ENCODE measurements around the gene ZNF366.

Gene ZNF366

DNA sequence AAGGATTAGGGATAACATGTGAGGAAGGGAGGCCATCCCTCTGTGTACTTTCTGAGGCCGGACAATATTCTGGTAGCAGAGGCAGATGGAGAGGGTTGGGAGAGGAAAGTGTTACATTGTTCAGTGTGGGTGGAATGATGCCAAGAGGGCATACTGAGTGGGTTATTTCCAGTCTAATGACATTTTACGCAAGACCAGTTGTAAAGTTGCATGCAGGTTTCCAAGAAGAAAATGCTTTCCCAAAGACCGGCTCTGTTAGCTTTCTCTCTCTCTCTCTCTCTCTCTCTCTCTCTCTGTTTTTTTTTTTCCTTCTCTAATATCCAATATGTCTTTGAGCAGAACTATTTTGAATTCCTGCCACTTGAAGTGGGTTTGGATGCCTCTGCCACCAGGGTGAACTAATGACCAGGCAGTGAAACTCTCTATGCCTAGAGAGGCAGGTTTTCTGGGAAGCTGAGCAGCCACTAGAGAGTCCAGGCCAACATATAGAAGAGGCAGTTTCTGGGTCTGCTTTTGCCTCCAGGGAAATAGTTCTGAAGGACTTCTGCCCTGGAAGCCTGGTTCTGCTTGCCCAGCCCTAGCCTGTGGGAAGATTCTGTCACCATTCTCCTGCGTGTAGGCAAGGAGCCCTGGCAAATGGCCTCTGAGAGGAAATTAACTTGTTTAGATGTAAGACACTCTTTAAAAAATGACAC is 24.4 kb upstream of the ZNF366 start:
- H3K27ac Mint-ChIP-seq: no peak overlapping the region
- H3K36me3 Mint-ChIP-seq (ENCODE audit: low read depth): no peaks in the 10 kb centered on the region
- peaks cover 4% of the 10 kb centered on the region for H3K27me3 Mint-ChIP-seq (ENCODE audit: low read depth)
- no peaks in the 10 kb centered on the region for H3K4me1 Mint-ChIP-seq (ENCODE audit: low read depth)
- no peak overlapping the region for H3K4me3 Mint-ChIP-seq
- no peaks in the 10 kb centered on the region for H3K9me3 Mint-ChIP-seq

DNA sequence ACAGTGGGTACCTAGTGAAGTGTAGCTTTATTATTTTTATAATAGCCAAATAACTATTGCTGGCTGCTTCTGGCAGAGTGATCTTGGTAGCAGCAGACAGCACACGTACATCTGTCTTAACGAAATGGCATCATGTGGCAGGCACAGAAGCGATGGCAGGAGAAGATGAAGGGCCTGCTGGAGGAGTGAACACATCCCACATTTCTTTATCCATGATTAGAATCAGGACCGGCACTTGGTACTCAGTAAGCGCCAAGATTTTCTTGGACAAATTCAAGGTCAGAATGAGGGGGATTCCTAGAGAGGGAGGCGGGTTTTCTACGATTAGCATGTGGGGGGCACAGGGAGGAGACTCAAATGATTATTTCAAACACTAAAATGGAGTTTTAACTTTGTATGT is 23.0 kb upstream of the ZNF366 start:
- Mint-ChIP-seq H3K27ac (no peak overlapping the region), H3K27me3 (ENCODE audit: low read depth) (no peaks in the 10 kb centered on the region), H3K36me3 (ENCODE audit: low read depth) (no peaks in the 10 kb centered on the region), H3K4me3 (no peak overlapping the region), H3K4me1 (ENCODE audit: low read depth) (no peaks in the 10 kb centered on the region), H3K9me3 (no peaks in the 10 kb centered on the region)

DNA sequence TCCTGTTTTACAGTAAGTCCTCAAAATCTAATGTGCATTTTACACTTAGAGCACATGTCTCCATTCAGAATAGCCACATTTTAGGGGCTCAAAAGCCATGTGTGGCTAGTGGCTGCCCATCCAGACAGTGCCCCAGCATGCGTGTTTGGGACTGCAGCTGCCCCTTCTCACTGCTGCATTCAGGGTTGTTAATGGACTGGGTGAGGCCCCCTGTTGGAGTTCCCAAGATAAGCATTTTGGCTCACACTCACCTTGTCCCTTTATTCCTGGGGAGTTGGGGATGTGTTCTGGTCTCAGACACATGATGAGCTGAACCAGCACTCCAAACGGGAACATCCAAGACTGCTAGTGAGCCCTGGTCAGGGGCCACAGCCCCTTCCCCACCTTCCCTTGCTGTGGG is 22.2 kb upstream of the ZNF366 start:
- no peaks in the 10 kb centered on the region for H3K27me3 Mint-ChIP-seq (ENCODE audit: low read depth)
- no peaks in the 10 kb centered on the region for H3K9me3 Mint-ChIP-seq
- no peak overlapping the region for H3K4me3 Mint-ChIP-seq
- no peak overlapping the region for H3K27ac Mint-ChIP-seq
- no peaks in the 10 kb centered on the region for H3K4me1 Mint-ChIP-seq (ENCODE audit: low read depth)
- no peaks in the 10 kb centered on the region for H3K36me3 Mint-ChIP-seq (ENCODE audit: low read depth)

DNA sequence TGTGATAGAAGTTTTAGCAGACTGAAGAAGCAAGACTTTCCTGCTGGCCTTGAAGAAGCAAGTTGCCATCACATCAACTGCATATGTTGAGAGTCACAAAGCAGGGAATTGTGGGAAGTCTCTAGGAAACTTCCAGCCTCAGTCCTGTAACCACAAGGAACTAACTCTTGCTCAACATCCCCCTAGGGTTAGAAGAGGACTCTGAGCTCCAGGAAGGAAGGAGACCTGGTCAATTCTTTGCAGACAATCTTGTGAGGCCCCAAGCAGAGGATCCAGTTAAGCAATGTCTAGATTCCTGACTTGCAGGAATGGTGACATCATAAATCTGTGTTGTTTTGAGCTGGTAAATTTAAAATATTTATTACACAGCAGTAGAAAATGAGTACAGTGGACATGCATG is 18.6 kb upstream of the ZNF366 start:
- H3K27me3 Mint-ChIP-seq (ENCODE audit: low read depth): no peaks in the 10 kb centered on the region
- no peaks in the 10 kb centered on the region for H3K9me3 Mint-ChIP-seq
- H3K27ac Mint-ChIP-seq: no peak overlapping the region
- no peaks in the 10 kb centered on the region for H3K36me3 Mint-ChIP-seq (ENCODE audit: low read depth)
- H3K4me1 Mint-ChIP-seq (ENCODE audit: low read depth): no peaks in the 10 kb centered on the region
- H3K4me3 Mint-ChIP-seq: no peak overlapping the region

DNA sequence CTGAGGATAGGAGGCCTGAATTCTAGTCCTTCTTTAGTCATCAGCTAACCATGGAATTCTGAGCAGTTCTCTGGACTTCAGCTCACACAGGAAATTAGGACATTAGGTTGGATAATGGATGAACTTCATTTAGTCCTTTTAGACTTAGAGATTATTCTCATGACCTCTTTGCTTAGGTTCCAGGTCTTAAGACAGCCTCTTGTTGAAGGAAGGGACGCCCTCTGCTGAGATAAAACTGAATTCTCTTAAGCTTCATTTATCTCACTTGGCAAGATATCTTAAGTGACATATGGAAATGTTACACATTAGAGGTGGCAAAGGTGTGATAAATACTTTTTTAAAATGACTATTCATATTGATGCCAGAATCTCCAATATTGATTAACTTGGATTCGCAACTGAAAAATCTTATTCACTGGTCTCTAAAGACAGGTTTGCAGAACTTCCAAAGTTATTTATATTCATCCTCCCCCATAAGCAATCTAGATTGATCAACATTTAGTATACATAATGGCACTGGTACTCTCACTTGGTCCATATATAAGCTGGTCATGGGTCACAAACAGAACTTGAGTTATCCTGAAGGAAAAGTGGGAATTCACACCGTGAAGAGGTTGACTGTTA is 16.9 kb upstream of the ZNF366 start:
- no peaks in the 10 kb centered on the region for H3K27me3 Mint-ChIP-seq (ENCODE audit: low read depth)
- no peaks in the 10 kb centered on the region for H3K36me3 Mint-ChIP-seq (ENCODE audit: low read depth)
- no peaks in the 10 kb centered on the region for H3K9me3 Mint-ChIP-seq
- H3K27ac Mint-ChIP-seq: no peak overlapping the region
- no peaks in the 10 kb centered on the region for H3K4me1 Mint-ChIP-seq (ENCODE audit: low read depth)
- H3K4me3 Mint-ChIP-seq: no peak overlapping the region

DNA sequence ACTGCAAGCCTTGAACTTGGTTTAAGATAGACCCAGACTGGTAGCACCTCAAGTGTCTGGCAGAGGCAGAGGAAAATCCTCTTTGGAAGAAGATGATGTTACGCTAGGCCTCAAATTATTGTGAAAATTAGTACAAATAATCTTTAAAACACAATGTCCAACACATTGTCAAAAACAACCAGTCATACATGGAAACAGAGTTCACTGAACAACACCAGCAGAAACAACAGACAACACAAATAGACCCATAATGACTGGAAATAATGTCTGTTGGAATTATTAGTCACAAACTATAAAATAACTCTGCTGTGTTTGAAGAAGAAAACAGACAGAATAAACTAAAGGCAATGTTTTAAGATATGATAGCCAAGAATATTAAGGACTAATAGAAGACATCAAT is 15.4 kb upstream of the ZNF366 start:
- Mint-ChIP-seq H3K27me3 (ENCODE audit: low read depth) (peaks cover 5% of the 10 kb centered on the region), H3K36me3 (ENCODE audit: low read depth) (no peaks in the 10 kb centered on the region), H3K4me3 (no peak overlapping the region), H3K4me1 (ENCODE audit: low read depth) (peaks cover 1% of the 10 kb centered on the region), H3K9me3 (no peaks in the 10 kb centered on the region), H3K27ac (no peak overlapping the region)

DNA sequence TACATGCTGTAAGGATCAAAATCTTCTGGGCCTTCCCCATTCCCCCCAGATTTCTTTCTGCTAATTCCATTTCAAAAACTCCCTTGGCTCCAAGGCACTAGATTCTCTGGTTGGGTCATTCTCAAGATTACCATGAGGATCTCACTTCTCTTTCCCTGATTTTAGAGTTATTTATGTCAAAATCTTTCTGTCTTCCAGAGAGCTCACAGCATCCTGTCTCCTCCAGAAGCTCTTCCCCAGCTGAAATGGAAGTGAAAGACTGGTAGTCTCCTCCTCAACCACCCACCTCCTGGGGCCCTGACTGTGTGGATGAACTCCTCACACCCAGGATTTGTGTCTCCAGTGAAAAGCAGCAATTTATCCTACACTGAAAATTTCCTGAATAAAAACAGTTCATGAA is 11.9 kb upstream of the ZNF366 start:
- no peaks in the 10 kb centered on the region for H3K9me3 Mint-ChIP-seq
- no peak overlapping the region for H3K4me3 Mint-ChIP-seq
- H3K4me1 Mint-ChIP-seq (ENCODE audit: low read depth): peaks cover 1% of the 10 kb centered on the region
- peaks cover 5% of the 10 kb centered on the region for H3K27me3 Mint-ChIP-seq (ENCODE audit: low read depth)
- no peaks in the 10 kb centered on the region for H3K36me3 Mint-ChIP-seq (ENCODE audit: low read depth)
- no peak overlapping the region for H3K27ac Mint-ChIP-seq

DNA sequence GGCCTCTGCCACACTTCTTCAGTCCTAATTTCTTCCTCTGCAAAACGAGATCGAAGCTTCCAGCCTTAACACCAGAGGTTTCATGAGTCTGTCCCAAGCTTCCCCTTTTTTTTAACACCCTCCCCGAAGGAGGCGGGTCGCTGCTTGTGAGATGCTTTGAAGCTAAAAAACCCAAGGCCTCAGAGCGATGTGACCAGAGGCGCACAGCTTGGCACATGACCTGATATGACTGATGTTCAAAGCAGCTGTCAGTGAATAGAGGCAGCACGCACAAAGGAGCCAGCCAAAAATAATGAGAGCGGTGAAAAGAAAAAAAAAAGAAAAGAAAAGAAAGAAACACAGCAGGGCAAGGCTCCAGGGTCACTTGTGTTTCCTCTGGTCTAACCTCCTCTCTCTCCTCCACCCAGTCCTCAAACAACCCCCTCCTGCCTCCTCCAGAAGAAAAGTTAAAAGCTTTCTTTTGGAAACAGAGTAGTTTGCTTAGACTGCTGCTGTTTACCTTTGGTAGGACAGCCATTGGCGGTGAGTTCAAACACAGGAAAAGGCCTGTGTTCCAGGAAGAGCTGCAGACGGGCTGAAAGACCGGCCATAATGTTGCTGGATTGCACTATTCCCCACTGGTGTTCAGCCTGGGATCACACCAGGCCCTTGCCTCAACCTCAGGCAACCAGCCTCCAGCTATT is 10.9 kb upstream of the ZNF366 start:
- H3K36me3 Mint-ChIP-seq (ENCODE audit: low read depth): no peaks in the 10 kb centered on the region
- no peak overlapping the region for H3K27ac Mint-ChIP-seq
- H3K9me3 Mint-ChIP-seq: no peaks in the 10 kb centered on the region
- H3K4me1 Mint-ChIP-seq (ENCODE audit: low read depth): peaks cover 1% of the 10 kb centered on the region
- no peak overlapping the region for H3K4me3 Mint-ChIP-seq
- H3K27me3 Mint-ChIP-seq (ENCODE audit: low read depth): peaks cover 7% of the 10 kb centered on the region

DNA sequence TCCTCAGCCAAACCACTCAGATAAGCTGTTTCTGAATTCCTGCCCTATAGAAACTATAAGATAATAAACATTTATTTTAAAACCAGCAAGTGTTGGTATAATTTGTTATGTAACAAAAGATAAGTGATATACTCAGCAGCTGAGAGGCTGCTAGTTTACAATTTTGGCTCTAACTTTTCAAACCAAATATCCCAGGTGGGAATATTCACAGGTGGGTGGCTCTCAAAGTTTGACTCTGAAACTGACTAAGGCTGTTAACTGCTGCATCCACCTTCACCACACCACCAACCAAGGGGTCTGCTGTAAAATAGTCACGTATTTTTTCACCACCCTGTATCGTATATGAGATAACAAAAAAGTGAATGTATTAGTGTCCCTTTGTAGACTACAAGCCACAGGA is 9.7 kb upstream of the ZNF366 start:
- H3K4me3 Mint-ChIP-seq: no peak overlapping the region
- H3K36me3 Mint-ChIP-seq (ENCODE audit: low read depth): no peaks in the 10 kb centered on the region
- peaks cover 1% of the 10 kb centered on the region for H3K4me1 Mint-ChIP-seq (ENCODE audit: low read depth)
- peaks cover 12% of the 10 kb centered on the region for H3K27me3 Mint-ChIP-seq (ENCODE audit: low read depth)
- no peaks in the 10 kb centered on the region for H3K9me3 Mint-ChIP-seq
- H3K27ac Mint-ChIP-seq: no peak overlapping the region

DNA sequence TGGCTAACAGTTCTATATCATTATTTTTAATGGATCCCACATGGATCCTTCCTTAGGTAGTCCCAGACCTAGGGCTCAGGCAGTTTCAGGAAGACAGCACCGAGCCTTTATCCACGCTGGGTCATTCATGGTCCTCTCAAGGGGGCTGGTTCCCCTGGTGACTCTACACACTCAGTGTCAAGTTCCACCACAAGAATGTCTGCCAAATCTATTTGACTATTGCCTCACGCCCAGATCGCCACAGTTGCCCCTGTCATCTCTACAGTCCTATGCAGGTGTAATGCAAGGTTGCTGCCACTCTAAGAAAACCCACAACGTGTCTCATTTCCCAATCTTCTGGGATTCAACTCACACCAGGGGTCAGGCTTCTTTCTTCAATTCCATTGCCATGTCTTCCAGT is 8.0 kb upstream of the ZNF366 start:
- Mint-ChIP-seq H3K27ac (no peak overlapping the region), H3K4me1 (ENCODE audit: low read depth) (peaks cover 1% of the 10 kb centered on the region)

DNA sequence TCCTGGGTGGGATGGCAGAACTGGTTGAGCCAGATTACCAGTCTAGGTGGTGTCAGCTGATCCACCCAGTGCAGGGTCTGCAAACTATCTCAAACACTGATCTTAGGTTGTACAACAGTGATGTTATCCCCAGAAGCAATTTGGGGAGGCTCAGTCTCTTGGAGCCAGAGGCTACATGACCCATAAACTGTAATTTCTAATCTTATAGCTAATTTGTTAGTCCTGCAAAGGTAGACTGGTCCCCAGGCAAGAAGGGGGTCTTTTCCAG is 5.3 kb upstream of the ZNF366 start:
- no peaks in the 10 kb centered on the region for H3K9me3 Mint-ChIP-seq
- H3K36me3 Mint-ChIP-seq (ENCODE audit: low read depth): no peaks in the 10 kb centered on the region
- no peaks in the 10 kb centered on the region for H3K4me1 Mint-ChIP-seq (ENCODE audit: low read depth)
- H3K27ac Mint-ChIP-seq: no peak overlapping the region
- H3K27me3 Mint-ChIP-seq (ENCODE audit: low read depth): peaks cover 9% of the 10 kb centered on the region
- H3K4me3 Mint-ChIP-seq: no peak overlapping the region

More for the DNA sequence above, 8.0 kb upstream of the ZNF366 start:
- Mint-ChIP-seq H3K36me3 (ENCODE audit: low read depth) (no peaks in the 10 kb centered on the region), H3K27me3 (ENCODE audit: low read depth) (peaks cover 14% of the 10 kb centered on the region), H3K4me3 (no peak overlapping the region), H3K9me3 (no peaks in the 10 kb centered on the region)

DNA sequence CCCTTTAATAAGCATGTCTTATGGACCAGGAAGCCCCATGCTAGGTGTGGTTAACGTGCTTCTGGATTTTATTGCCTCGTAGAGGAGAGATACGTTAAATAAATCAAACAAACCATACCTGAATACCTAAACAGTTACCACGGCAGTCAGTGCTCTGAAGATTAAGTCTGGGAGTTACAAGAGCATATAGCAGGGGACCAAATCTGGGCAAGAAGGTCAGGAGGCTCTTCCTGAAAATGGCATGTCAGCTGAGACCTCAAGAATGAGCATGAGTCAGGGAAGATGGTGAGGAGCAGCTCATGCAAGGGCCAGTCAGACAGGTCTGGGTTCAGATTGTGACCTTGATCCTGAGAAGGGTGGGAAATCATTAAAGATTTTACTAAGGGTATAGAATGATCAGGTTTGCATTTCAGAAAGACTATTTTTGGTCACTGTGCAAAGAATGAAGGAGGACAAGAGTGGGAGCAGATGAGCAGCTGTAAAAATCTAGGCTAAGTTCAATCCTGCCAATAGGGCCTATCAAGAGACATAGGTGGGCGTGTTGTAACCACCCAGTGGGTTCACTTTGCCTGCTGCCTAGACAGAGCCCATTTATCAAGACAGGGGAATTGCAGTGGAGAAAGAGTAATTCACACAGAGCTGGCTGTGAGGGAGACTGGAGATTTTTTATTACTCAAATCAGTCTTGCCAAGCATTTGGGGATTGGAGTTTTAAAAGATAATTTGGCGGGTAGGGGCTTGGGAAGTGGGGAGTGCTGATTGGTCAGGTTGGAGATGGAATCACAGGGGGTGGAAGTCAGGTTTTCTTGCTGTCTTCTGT is 4.8 kb upstream of the ZNF366 start:
- no peaks in the 10 kb centered on the region for H3K36me3 Mint-ChIP-seq (ENCODE audit: low read depth)
- no peak overlapping the region for H3K4me3 Mint-ChIP-seq
- H3K9me3 Mint-ChIP-seq: no peaks in the 10 kb centered on the region
- H3K27ac Mint-ChIP-seq: no peak overlapping the region
- H3K27me3 Mint-ChIP-seq (ENCODE audit: low read depth): peaks cover 12% of the 10 kb centered on the region
- no peaks in the 10 kb centered on the region for H3K4me1 Mint-ChIP-seq (ENCODE audit: low read depth)

DNA sequence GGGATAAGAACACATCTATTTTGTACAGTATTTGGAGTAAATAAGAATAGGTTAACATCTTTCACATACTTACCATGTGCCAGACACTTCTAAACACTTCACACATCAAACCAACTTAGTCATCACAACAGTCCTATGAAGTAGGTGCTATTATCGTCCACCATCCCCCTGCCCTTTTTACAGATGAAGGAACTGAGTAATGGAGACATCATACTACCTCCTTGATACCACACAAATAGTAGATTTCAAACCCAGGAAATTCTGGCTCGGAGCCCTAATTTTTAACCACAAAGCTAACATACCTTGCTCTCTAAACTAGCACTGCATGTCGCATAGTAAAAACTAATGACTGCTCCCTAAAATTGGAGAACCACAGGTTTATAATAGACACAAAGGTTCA is 4.2 kb upstream of the ZNF366 start:
- H3K36me3 Mint-ChIP-seq (ENCODE audit: low read depth): no peaks in the 10 kb centered on the region
- no peaks in the 10 kb centered on the region for H3K9me3 Mint-ChIP-seq
- H3K4me1 Mint-ChIP-seq (ENCODE audit: low read depth): no peaks in the 10 kb centered on the region
- H3K27me3 Mint-ChIP-seq (ENCODE audit: low read depth): peaks cover 16% of the 10 kb centered on the region
- H3K4me3 Mint-ChIP-seq: no peak overlapping the region
- H3K27ac Mint-ChIP-seq: no peak overlapping the region

DNA sequence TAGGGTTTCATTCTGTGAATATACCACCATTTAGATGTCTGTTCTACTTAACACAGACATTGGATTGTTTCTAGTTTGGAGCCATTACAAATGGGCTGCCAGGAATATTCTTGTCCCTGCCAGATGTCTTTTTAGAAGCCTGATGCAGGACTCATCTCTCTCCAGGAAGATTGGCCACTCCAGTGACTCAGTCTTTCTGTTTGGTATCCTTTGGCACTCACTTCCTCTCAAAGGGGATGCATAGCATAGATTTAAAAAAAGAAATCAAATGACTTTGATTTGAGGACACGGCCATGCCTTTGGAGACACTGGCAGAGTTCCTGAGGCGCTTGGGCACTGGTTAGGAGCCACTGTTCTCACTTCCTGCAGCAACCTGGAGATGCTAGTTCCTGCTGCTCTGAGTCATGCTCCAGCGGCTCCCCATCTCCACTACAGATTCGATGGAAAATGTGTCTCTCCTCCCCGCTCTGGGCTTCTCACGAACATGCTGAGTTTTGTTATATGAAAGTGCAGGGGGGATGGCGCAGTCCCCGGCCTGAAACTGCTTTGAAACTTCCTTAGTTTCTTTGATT is 3.5 kb upstream of the ZNF366 start:
- H3K36me3 Mint-ChIP-seq (ENCODE audit: low read depth): no peaks in the 10 kb centered on the region
- H3K9me3 Mint-ChIP-seq: no peaks in the 10 kb centered on the region
- no peak overlapping the region for H3K4me3 Mint-ChIP-seq
- H3K27ac Mint-ChIP-seq: no peak overlapping the region
- peaks cover 17% of the 10 kb centered on the region for H3K27me3 Mint-ChIP-seq (ENCODE audit: low read depth)
- no peaks in the 10 kb centered on the region for H3K4me1 Mint-ChIP-seq (ENCODE audit: low read depth)

All from T-helper 1 cell treated with Interleukin-12 subunit alpha and Interleukin-12 subunit beta and Interleukin-4 antibody, amounts not matched to agents 30 μg/mL and 1 μg/mL, for 36 hours (primary cell).